Measurements from ENCODE around the gene SUCO. TPM values are rescaled to one million over a fixed set of nuclear protein-coding genes. Genes with fewer than 3 reads are reported as not detected.

SUCO gene
- total and polyA plus RNA-seq, 2 donors (not counting 1 experiment from before 2014, with no cell fraction given), result 5.5 to 59.7 TPM

- H3K9ac ChIP-seq (ENCODE audit: low read length), result no peak overlapping the region
- WGBS (ENCODE audit: insufficient coverage), result 100% methylated on average over 3 of the region's 4 CpGs
- POLR2A ChIA-PET, result no interaction called here
- no peaks in the 10 kb centered on the region for H4K20me1 ChIP-seq (ENCODE audit: control insufficient read depth, insufficient read depth, low read length, poor library complexity, severe bottlenecking)
- no peak overlapping the region for H3K4me3 ChIP-seq (ENCODE audit: control extremely low read depth in 1 of 5, extremely low read depth in 1 of 5, insufficient read depth in 1 of 5, low read depth in 2 of 5, low read length in 4 of 5)
- H3K27me3 Mint-ChIP-seq, result no peaks in the 10 kb centered on the region
- DNase-seq, result no peak
- H3K9me3 ChIP-seq (ENCODE audit: control extremely low read depth in 1 of 3, control insufficient read depth in 2 of 3, insufficient read depth in 1 of 3, low read length in 2 of 3), result peaks cover 0 to 5% (median 0%) of the 10 kb centered on the region in 3 donors
- H3K4me1 Mint-ChIP-seq, result no peaks in the 10 kb centered on the region
- no peaks in the 10 kb centered on the region for H3K9me3 Mint-ChIP-seq (ENCODE audit: insufficient read depth)
- no peak overlapping the region for H3K4me3 Mint-ChIP-seq
- no peaks in the 10 kb centered on the region for H3K36me3 ChIP-seq (replicated peaks in 1 of 2; ENCODE audit: control extremely low read depth in 1 of 2, control insufficient read depth in 1 of 2, extremely low read depth in 1 of 2, insufficient read depth in 2 of 2, low read length in 1 of 2)
- H2AFZ ChIP-seq (ENCODE audit: insufficient read depth, low read depth, low read length, poor library complexity, severe bottlenecking), result no peak overlapping the region
- intact Hi-C loops (cut with micrococcal nuclease), result no loop called here
- H3K4me1 ChIP-seq (ENCODE audit: control insufficient read depth in 2 of 2, insufficient read depth in 2 of 2, low read length in 2 of 2), result no peaks in the 10 kb centered on the region
- CTCF ChIA-PET, result no interaction called here
- no peak overlapping the region for H3K27ac Mint-ChIP-seq
- no peaks in the 10 kb centered on the region for H3K27me3 ChIP-seq (replicated peaks in 1 of 4; ENCODE audit: control extremely low read depth in 1 of 4, control insufficient read depth in 3 of 4, insufficient read depth in 4 of 4, low read length in 3 of 4)
- H3K4me2 ChIP-seq (replicated peaks; ENCODE audit: low read depth, low read length, poor library complexity, severe bottlenecking), result no peak overlapping the region
- H3K27ac ChIP-seq (ENCODE audit: low read length in 2 of 2), result no peak overlapping the region
- no peak for ATAC-seq (ENCODE audit: low read depth)
- TF ChIP-seq EZH2 (IDR thresholded peaks at IDR 0.05; ENCODE audit: borderline replicate concordance, insufficient read depth, low read depth, low read length, poor library complexity, severe bottlenecking) (no peak), CTCF (IDR thresholded peaks at IDR 0.05) (no peak)
- H3K79me2 ChIP-seq (ENCODE audit: control insufficient read depth, insufficient read depth, low read length), result no peaks in the 10 kb centered on the region
These were observed 95.5 kb downstream of the SUCO start for GRCh38 chr1:172628401-172628800.

GRCh38 chr1:172629170-172629569 is 96.2 kb downstream of the SUCO start:
- Histone ChIP-seq H3K9me3 (ENCODE audit: control extremely low read depth in 1 of 3, control insufficient read depth in 2 of 3, insufficient read depth in 1 of 3, low read length in 2 of 3) (peaks cover 0 to 5% (median 0%) of the 10 kb centered on the region in 3 donors), H3K27me3 (replicated peaks in 1 of 4; ENCODE audit: control extremely low read depth in 1 of 4, control insufficient read depth in 3 of 4, insufficient read depth in 4 of 4, low read length in 3 of 4) (no peaks in the 10 kb centered on the region), H4K20me1 (ENCODE audit: control insufficient read depth, insufficient read depth, low read length, poor library complexity, severe bottlenecking) (no peaks in the 10 kb centered on the region), H3K27ac (ENCODE audit: low read length in 2 of 2) (no peak overlapping the region), H3K4me3 (ENCODE audit: control extremely low read depth in 1 of 5, extremely low read depth in 1 of 5, insufficient read depth in 1 of 5, low read depth in 2 of 5, low read length in 4 of 5) (no peak overlapping the region), H3K79me2 (ENCODE audit: control insufficient read depth, insufficient read depth, low read length) (no peaks in the 10 kb centered on the region), H3K4me1 (ENCODE audit: control insufficient read depth in 2 of 2, insufficient read depth in 2 of 2, low read length in 2 of 2) (no peaks in the 10 kb centered on the region), H3K36me3 (replicated peaks in 1 of 2; ENCODE audit: control extremely low read depth in 1 of 2, control insufficient read depth in 1 of 2, extremely low read depth in 1 of 2, insufficient read depth in 2 of 2, low read length in 1 of 2) (no peaks in the 10 kb centered on the region), H3K4me2 (replicated peaks; ENCODE audit: low read depth, low read length, poor library complexity, severe bottlenecking) (no peak overlapping the region), H2AFZ (ENCODE audit: insufficient read depth, low read depth, low read length, poor library complexity, severe bottlenecking) (no peak overlapping the region), H3K9ac (ENCODE audit: low read length) (no peak overlapping the region)
- no peaks in the 10 kb centered on the region for H3K27me3 Mint-ChIP-seq
- ChIA-PET POLR2A (no interaction called here), CTCF (no interaction called here)
- H3K9me3 Mint-ChIP-seq (ENCODE audit: insufficient read depth), result no peaks in the 10 kb centered on the region
- DNase-seq (no peak), ATAC-seq (ENCODE audit: low read depth) (no peak)
- no CpG with 5 or more reads among the region's 2 CpGs for WGBS (ENCODE audit: insufficient coverage)
- intact Hi-C loops (cut with micrococcal nuclease), result no loop called here
- no peak overlapping the region for H3K4me3 Mint-ChIP-seq
- no peak overlapping the region for H3K27ac Mint-ChIP-seq
- H3K4me1 Mint-ChIP-seq, result no peaks in the 10 kb centered on the region
- TF ChIP-seq CTCF (IDR thresholded peaks at IDR 0.05) (no peak), EZH2 (IDR thresholded peaks at IDR 0.05; ENCODE audit: borderline replicate concordance, insufficient read depth, low read depth, low read length, poor library complexity, severe bottlenecking) (no peak)
